Measurements from ENCODE around the gene ARHGAP25. TPM values are rescaled to one million over a fixed set of nuclear protein-coding genes. Genes with fewer than 3 reads are reported as not detected.

Gene ARHGAP25
- total and polyA plus RNA-seq, 2 of the 4 experiments (the other 2 are of a cell fraction), result 0.29 to 0.36 TPM

DNA sequence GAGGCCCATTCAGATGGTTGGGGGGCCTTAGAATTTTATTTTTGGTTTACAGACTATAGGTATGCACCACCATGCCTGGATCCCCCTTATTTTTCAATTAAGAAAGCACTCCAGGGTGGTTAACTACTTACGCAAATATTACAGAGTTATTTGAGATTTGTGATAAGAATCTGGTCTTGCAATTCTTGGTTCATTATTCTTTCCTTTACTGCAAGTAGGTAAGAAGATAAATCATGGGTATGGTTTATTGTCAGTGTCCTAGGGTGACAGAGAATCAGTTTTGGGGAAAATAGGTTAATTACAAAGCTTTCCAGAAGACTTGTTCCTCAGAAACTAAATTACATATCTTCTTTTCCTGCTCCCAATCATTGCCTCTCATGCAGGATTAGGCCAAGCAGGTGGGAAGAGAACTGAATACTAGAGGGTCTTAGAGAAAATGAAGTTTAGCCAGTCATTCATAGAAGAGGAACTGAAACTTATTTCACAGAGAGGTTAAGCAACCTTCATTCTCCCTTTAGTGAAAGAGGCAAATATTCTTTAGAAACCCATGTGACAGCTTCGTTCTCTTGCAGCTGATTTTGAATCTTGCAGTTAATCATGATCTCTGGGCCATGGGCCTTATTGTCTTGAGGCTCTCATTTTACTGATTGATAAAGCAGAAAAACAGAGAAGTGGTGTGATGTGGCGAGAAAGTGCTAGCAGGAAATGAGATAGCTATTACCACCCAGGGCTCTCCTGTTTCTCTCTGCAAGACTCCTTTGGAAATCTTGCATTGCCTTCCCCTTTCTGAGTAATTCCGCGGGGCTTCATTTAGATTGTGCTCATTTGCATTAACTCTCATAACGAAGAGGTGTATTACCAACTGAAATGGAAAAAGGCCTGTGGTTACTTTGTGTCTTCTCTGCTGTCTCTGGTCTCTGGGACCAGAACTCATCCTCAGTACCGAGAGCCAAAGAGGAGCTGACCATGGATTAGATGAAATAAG, 44.8 kb upstream of the ARHGAP25 start:
- Histone ChIP-seq H4K8ac (ENCODE audit: low read depth in 2 of 2, low read length in 2 of 2) (no peak overlapping the region), H3K23ac (ENCODE audit: low read depth, low read length) (no peak overlapping the region), H3K18ac (ENCODE audit: low read depth, low read length) (no peak overlapping the region), H2AK9ac (replicated peaks; ENCODE audit: low read depth, low read length, poor library complexity) (no peak overlapping the region), H3K56ac (ENCODE audit: extremely low read depth, insufficient read depth, low read length) (no peak overlapping the region), H2BK5ac (ENCODE audit: low read depth, low read length, poor library complexity, severe bottlenecking) (no peak overlapping the region), H4K91ac (ENCODE audit: insufficient read depth, low read depth, low read length) (no peak overlapping the region), H3K36me3 (ENCODE audit: control insufficient read depth, insufficient read depth, low read length) (no peaks in the 10 kb centered on the region), H4K5ac (ENCODE audit: low read depth, low read length) (no peak overlapping the region), H2AFZ (replicated peaks; ENCODE audit: low read length, poor library complexity) (no peak overlapping the region), H4K20me1 (ENCODE audit: insufficient read depth, low read length) (no peaks in the 10 kb centered on the region), H3K4ac (ENCODE audit: low read depth, low read length) (no peak overlapping the region), H3K4me3 (ENCODE audit: insufficient read depth, low read depth, low read length) (no peak overlapping the region), H3K79me1 (ENCODE audit: low read depth in 1 of 2, low read length in 2 of 2) (no peaks in the 10 kb centered on the region), H3K4me2 (ENCODE audit: low read depth, low read length) (no peak overlapping the region), H3K9me3 (ENCODE audit: control insufficient read depth, insufficient read depth, low read length) (no peaks in the 10 kb centered on the region), H3K14ac (replicated peaks; ENCODE audit: low read depth, low read length) (no peak overlapping the region), H3K27me3 (ENCODE audit: control insufficient read depth, insufficient read depth, low read length) (peaks cover 28% of the 10 kb centered on the region), H3K9ac (ENCODE audit: low read depth, low read length) (no peak overlapping the region), H2BK20ac (ENCODE audit: low read depth, low read length) (no peak overlapping the region), H3K4me1 (ENCODE audit: control insufficient read depth, insufficient read depth, low read length) (no peaks in the 10 kb centered on the region), H2AK5ac (ENCODE audit: low read depth, low read length) (no peak overlapping the region), H2BK15ac (ENCODE audit: low read depth, low read length) (no peak overlapping the region), H3K27ac (ENCODE audit: insufficient read depth, low read length) (no peak overlapping the region), H3K9me1 (ENCODE audit: insufficient read depth, low read length) (no peaks in the 10 kb centered on the region), H2BK120ac (ENCODE audit: low read depth, low read length) (no peak overlapping the region)
- in situ Hi-C loops (cut with MboI; ENCODE audit: low sequenced_read_pairs) (no loop called here), intact Hi-C loops (cut with micrococcal nuclease) (no loop called here), dilution Hi-C loops (cut with HindIII; ENCODE audit: low sequenced_read_pairs, unreplicated experiment) (no loop called here)
- no peak for TF ChIP-seq MAFK (IDR thresholded peaks at IDR 0.05; ENCODE audit: low read depth, low read length)
- TF ChIP-seq RAD21 (IDR thresholded peaks at IDR 0.05; ENCODE audit: low read length), result no peak
- TF ChIP-seq, protein P1, sequence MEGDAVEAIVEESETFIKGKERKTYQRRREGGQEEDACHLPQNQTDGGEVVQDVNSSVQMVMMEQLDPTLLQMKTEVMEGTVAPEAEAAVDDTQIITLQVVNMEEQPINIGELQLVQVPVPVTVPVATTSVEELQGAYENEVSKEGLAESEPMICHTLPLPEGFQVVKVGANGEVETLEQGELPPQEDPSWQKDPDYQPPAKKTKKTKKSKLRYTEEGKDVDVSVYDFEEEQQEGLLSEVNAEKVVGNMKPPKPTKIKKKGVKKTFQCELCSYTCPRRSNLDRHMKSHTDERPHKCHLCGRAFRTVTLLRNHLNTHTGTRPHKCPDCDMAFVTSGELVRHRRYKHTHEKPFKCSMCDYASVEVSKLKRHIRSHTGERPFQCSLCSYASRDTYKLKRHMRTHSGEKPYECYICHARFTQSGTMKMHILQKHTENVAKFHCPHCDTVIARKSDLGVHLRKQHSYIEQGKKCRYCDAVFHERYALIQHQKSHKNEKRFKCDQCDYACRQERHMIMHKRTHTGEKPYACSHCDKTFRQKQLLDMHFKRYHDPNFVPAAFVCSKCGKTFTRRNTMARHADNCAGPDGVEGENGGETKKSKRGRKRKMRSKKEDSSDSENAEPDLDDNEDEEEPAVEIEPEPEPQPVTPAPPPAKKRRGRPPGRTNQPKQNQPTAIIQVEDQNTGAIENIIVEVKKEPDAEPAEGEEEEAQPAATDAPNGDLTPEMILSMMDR (conservative IDR thresholded peaks at IDR 0.05; ENCODE audit: low read depth, low read length), result no peak
- no peak for TF ChIP-seq NFE2L2 (IDR thresholded peaks at IDR 0.05; ENCODE audit: low read depth, low read length)
- no peak for TF ChIP-seq RCOR1 (IDR thresholded peaks at IDR 0.05; ENCODE audit: insufficient replicate concordance, low read length)
- TF ChIP-seq, protein P2, sequence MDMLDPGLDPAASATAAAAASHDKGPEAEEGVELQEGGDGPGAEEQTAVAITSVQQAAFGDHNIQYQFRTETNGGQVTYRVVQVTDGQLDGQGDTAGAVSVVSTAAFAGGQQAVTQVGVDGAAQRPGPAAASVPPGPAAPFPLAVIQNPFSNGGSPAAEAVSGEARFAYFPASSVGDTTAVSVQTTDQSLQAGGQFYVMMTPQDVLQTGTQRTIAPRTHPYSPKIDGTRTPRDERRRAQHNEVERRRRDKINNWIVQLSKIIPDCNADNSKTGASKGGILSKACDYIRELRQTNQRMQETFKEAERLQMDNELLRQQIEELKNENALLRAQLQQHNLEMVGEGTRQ (IDR thresholded peaks at IDR 0.05; ENCODE audit: low read depth, low read length), result no peak
- no peak for TF ChIP-seq RFX5 (IDR thresholded peaks at IDR 0.05; ENCODE audit: low read depth, low read length)
- no peak for TF ChIP-seq MAZ (IDR thresholded peaks at IDR 0.05; ENCODE audit: borderline replicate concordance, low read depth, low read length)
- no peak for TF ChIP-seq BHLHE40 (IDR thresholded peaks at IDR 0.05; ENCODE audit: low read depth, low read length)
- TF ChIP-seq MXI1 (IDR thresholded peaks at IDR 0.05; ENCODE audit: borderline replicate concordance, low read depth, low read length), result no peak
- no peak for TF ChIP-seq CHD1 (IDR thresholded peaks at IDR 0.05; ENCODE audit: low read depth, low read length)
- no peak for TF ChIP-seq CEBPB (IDR thresholded peaks at IDR 0.05; ENCODE audit: low read depth, low read length)
- ATAC-seq (ENCODE audit: low read depth) (no peak), DNase-seq (no peak)
- BruUV-seq (replicated peaks), result no TSS peak
- WGBS, 2 experiments (ENCODE audit: extremely low coverage in 2 of 2, insufficient read length in 1 of 2), result no CpG with 5 or more reads among the region's 7 CpGs
- CTCF ChIA-PET, result interaction anchor here (0.6 kb wide), 1 partner anchor 418 kb away, joined by 4 read pairs; no protein-coding TSS in a partner anchor
- POLR2A ChIA-PET (ENCODE audit: unreplicated experiment), result no interaction called here
